AG09319 (cell line): ENCODE results near the gene RNASE8.
"Not testable (repeated sequence)": the region's sequence is repeated elsewhere in the genome, so short reads cannot be mapped to it uniquely, and the experiment has no call there.

Experiments
- DNase-seq: peaks from one replicate; pipeline ENCODE4 v3.0.0-alpha.2; 2010; ENCODE audit warnings: low read depth; ENCODE audit errors: extremely low read depth
- CTCF ChIP-seq: IDR thresholded peaks from 2 replicates; pipeline ENCODE4 v1.5.1; 2011; ENCODE audit warnings: low read depth, mild to moderate bottlenecking, inconsistent platforms, low read length, moderate library complexity

Gene RNASE8

GRCh38 chr14:21057803-21058675 is at the start of gene RNASE8:
RNASE8 (plus strand) TSS chr14:21057822; CDS start chr14:21057893, 71 bp downstream.
- TF ChIP-seq CTCF: peak; percentile 8
- no peak for DNase-seq

DNA sequence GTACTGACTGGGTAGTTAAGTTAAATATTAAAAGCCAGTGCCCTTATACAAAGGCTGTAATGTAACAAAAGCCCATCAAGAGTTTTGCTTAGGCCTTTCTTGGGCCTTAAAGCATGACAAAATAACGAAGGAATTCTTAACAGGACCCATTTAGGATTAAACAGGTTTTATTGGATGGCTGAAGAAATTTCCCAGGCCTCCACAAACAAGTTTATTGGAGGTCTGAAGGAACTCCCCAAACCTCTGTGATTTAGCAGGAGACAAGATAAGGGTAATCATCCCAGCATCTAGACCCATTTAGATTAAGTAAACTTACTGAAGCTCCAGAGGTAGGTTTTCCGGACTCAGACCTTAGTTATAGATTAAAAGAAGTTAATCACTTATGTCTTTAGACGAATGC is 47.9 kb upstream of the RNASE8 start:
- DNase-seq: not testable (repeated sequence)

DNA sequence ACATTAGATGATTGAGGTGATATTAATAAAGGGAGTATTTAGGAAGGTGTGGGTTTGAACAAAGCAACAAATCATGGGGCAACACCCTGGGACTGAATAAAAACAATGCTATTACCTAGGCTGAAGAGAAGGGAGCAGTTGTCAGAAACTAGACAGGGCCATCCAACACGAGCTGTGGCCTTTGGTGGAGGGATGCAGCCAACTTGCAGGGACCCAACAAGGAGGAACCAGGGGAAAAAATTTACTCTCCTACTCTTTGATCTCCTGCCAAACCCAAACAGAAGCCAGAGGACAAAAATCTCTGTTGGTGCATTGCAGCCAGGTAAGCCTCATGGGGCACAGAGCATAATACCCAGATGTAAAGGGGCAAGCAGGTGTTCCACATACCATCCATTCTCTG is 46.5 kb upstream of the RNASE8 start:
- TF ChIP-seq CTCF: no peak
- DNase-seq: no peak

DNA sequence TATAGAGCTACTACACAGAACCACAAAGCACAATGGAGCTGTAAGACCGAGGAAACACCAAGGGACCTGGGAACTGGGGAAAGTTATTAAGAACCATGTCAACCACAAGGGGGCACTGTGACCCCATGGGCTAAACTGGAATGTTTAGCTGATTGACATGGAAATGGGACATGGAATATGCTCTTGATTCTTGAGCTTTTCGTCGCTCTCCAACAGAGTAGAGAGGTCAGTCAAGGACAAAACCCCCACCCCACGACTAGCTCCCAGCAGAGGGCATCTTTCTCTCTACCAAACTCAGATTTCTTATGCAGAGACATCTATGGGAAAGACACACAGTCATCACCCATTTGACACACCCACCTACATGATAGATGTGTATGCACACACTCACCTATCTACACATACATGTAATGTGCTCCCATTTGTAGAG is 42.8 kb upstream of the RNASE8 start:
- TF ChIP-seq CTCF: peak; percentile 88
- DNase-seq: peak; percentile 66

DNA sequence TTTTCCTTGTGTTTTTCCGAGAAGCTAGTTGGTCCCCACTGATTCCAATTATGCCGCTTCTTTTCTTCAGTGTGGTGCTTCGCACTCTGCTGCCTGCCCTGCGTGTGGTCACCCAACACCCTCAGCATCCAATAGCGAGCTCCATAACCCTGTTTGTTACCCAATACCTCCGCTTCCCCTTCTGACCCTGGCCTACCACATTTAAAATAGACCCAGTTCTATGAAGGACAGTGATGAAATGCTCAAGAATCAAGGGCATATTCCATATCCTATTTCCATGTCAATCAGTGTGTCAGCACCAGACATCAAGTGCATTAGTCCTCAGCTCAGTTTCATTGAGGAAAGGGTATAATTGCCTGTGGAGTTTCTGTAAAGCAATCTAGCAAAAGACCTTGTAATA is 42.3 kb upstream of the RNASE8 start:
- DNase-seq: no peak
- no peak for TF ChIP-seq CTCF

- TF ChIP-seq CTCF: no peak
Measured at GRCh38 chr14:21016413-21017190, 41.0 kb upstream of the RNASE8 start.

DNA sequence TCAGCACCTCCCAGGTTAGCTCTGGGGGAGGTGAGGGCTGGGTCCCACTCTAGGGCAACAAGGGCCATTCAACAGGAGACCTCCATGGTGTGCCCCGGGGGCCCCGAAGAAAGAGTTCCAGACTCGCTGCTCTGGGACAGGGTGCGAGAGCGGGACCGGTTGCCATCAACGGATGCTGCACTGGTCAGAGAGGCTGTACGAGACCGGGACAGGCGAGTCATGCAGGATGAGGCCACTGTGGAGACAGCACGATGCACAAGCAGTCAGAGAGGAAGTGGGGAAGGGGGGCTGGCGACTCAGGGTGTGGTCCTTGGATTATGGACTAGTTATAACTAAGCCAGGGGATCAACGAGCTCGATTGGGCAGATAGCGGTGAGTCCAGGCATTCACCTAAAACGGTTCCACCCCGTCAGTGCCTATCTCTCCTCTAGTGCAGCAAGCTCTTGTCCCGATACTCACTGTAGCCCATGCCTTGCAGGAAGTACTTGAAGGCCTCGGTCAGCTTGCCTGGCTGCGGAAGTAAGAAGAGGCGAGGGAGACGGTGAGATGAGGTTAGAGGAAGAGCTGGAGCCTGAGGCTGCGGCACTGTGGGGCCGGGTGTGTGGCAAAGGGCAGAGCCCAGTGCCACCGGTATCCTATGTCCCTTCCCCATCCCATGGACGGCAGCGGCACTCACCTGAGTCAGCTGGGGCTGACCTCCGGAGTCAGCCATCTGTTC is 39.9 kb upstream of the RNASE8 start:
- DNase-seq: no peak
- no peak for TF ChIP-seq CTCF

More at GRCh38 chr14:21016413-21017190, 41.0 kb upstream of the RNASE8 start:
- DNase-seq: no peak
